Measurements from ENCODE around the gene ZNF396.
A peak's percentile ranks its signal among the peaks of the same experiment; 100 is the strongest.

Gene ZNF396

DNA sequence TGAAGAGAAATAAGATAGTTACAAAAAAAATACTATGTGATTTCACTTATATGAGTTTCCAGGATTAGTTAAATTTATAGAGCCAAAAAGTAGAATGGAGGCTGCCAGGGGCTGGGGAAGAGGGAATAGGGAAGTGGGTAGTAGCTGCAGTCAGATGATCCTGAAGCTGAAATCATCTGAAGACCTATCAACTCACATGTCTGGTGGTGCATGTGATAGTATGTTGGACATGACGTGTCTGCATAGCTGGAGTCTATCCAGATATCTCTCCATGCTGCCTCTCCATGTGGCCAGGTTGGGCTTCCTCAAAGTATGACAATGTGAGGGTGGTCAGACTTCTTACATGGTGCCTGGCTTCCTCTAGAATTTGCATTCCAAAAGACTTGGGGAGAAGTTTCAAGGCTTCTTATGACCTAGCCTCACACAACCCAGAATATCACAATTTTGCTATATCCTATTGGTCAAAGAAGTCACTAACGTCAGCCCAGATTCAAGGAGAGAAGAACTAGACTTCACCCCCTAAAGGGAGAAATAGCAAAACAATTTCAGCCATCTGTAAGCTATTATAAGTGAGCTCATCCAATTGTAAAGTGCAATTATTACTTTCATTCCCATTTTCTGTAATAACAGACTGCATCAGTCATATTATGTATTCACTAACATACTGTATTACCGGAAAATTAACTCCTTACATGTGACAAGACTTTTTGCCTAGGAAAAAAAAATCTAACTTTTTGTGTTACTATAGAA is 14.0 kb upstream of the ZNF396 start:
- H3K4ac ChIP-seq (ENCODE audit: low read depth, low read length) = no peak overlapping the region
- no peak overlapping the region for H3K23ac ChIP-seq (ENCODE audit: low read length)
- H3K4me3 ChIP-seq (ENCODE audit: low read length) = no peak overlapping the region
- H3K4me2 ChIP-seq (ENCODE audit: low read length) = no peak overlapping the region
- H4K5ac ChIP-seq (ENCODE audit: low read length) = no peak overlapping the region
- H2BK5ac ChIP-seq (ENCODE audit: low read length) = no peak overlapping the region
- H2BK15ac ChIP-seq (replicated peaks; ENCODE audit: low read depth) = no peak overlapping the region
- H3K36me3 ChIP-seq (ENCODE audit: control insufficient read depth, insufficient read depth, low read length) = no peaks in the 10 kb centered on the region
- H3K4me1 ChIP-seq (ENCODE audit: control insufficient read depth, low read depth, low read length) = no peaks in the 10 kb centered on the region
- DNase-seq = no peak
- no peak overlapping the region for H3K56ac ChIP-seq (ENCODE audit: low read length)
- H4K8ac ChIP-seq (ENCODE audit: low read depth, low read length) = no peak overlapping the region
- no peak overlapping the region for H3K18ac ChIP-seq (ENCODE audit: low read length)
- H3K9ac ChIP-seq (ENCODE audit: low read length) = no peak overlapping the region
- no peak overlapping the region for H2AK5ac ChIP-seq (ENCODE audit: low read length)
- H3K27ac ChIP-seq (ENCODE audit: low read depth, low read length) = no peak overlapping the region
- no peaks in the 10 kb centered on the region for H3K79me2 ChIP-seq (ENCODE audit: control insufficient read depth, insufficient read depth, low read length)
- H3K27me3 ChIP-seq (ENCODE audit: insufficient read depth, low read length, poor library complexity) = no peaks in the 10 kb centered on the region
- no CpG with 5 or more reads among the region's 3 CpGs for WGBS (ENCODE audit: extremely low coverage, insufficient coverage, low lambda C conversion rate)
- H3K79me1 ChIP-seq (ENCODE audit: low read length) = no peaks in the 10 kb centered on the region
- H2BK120ac ChIP-seq (ENCODE audit: low read depth, low read length) = no peak overlapping the region

DNA sequence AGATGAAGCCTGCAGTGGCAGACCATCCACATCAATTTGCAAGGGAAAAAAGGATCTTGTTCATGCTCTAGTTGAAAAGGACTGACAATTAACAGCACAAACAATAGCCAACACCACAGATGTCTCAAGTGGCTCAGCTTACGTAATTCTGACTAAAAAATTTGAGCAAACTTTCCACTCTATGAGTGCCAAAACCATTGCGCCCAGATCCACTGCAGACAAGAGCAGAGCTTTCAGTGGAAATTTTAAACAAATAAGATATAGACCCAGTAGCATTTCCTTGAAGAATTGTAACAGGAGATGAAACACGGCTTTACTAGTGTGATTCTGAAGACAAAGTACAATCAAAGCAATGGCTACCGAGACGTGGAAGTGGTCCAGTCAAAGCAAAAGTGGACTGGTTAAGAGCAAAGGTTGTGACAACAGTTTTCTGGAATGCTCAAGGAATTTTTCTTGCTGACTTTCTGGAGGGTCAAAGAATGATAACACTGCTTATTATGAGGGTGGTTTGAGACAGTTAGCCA is 12.0 kb upstream of the ZNF396 start:
- Histone ChIP-seq H3K9ac (ENCODE audit: low read length) (no peak overlapping the region), H2BK120ac (ENCODE audit: low read depth, low read length) (no peak overlapping the region), H3K4me2 (ENCODE audit: low read length) (no peak overlapping the region), H3K23ac (ENCODE audit: low read length) (no peak overlapping the region), H3K27me3 (ENCODE audit: insufficient read depth, low read length, poor library complexity) (no peaks in the 10 kb centered on the region), H3K4me3 (ENCODE audit: low read length) (no peak overlapping the region), H2BK15ac (replicated peaks; ENCODE audit: low read depth) (no peak overlapping the region), H3K36me3 (ENCODE audit: control insufficient read depth, insufficient read depth, low read length) (no peaks in the 10 kb centered on the region), H4K8ac (ENCODE audit: low read depth, low read length) (peak overlapping the region; percentile 56), H3K4ac (ENCODE audit: low read depth, low read length) (no peak overlapping the region), H2AK5ac (ENCODE audit: low read length) (no peak overlapping the region), H3K27ac (ENCODE audit: low read depth, low read length) (no peak overlapping the region), H3K56ac (ENCODE audit: low read length) (no peak overlapping the region), H3K4me1 (ENCODE audit: control insufficient read depth, low read depth, low read length) (no peaks in the 10 kb centered on the region), H2BK5ac (ENCODE audit: low read length) (no peak overlapping the region), H3K79me1 (ENCODE audit: low read length) (no peaks in the 10 kb centered on the region), H3K18ac (ENCODE audit: low read length) (no peak overlapping the region), H3K79me2 (ENCODE audit: control insufficient read depth, insufficient read depth, low read length) (no peaks in the 10 kb centered on the region), H4K5ac (ENCODE audit: low read length) (no peak overlapping the region)
- no peak for DNase-seq
- no CpG with 5 or more reads among the region's 5 CpGs for WGBS (ENCODE audit: extremely low coverage, insufficient coverage, low lambda C conversion rate)

DNA sequence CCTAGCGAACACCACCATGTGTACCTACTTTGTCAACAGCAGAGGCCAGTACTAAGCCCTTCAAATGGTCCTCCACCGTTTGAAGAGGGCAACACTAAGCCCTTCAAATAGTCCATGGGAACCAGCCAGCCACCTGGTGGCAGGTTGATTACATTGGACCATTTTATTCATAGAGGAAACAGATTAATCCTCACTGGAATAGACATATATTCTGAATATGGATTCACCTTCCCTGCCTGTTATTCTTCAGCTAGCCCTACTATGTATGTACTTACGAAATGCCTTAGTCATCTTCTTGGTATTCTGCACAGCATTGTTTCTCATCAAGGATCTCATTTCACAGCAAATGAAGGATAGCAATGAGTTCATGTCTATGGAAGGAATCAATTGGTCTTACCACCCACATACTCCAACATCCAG is 10.0 kb upstream of the ZNF396 start:
- H2AK5ac ChIP-seq (ENCODE audit: low read length) = no peak overlapping the region
- no peaks in the 10 kb centered on the region for H3K79me2 ChIP-seq (ENCODE audit: control insufficient read depth, insufficient read depth, low read length)
- H2BK15ac ChIP-seq (replicated peaks; ENCODE audit: low read depth) = no peak overlapping the region
- no peaks in the 10 kb centered on the region for H3K4me1 ChIP-seq (ENCODE audit: control insufficient read depth, low read depth, low read length)
- no peak overlapping the region for H3K4me2 ChIP-seq (ENCODE audit: low read length)
- H3K18ac ChIP-seq (ENCODE audit: low read length) = no peak overlapping the region
- no peak overlapping the region for H3K9ac ChIP-seq (ENCODE audit: low read length)
- H2BK120ac ChIP-seq (ENCODE audit: low read depth, low read length) = no peak overlapping the region
- no peaks in the 10 kb centered on the region for H3K36me3 ChIP-seq (ENCODE audit: control insufficient read depth, insufficient read depth, low read length)
- WGBS (ENCODE audit: extremely low coverage, insufficient coverage, low lambda C conversion rate) = no CpG with 5 or more reads among the region's 3 CpGs
- H2BK5ac ChIP-seq (ENCODE audit: low read length) = no peak overlapping the region
- H3K4ac ChIP-seq (ENCODE audit: low read depth, low read length) = no peak overlapping the region
- no peak overlapping the region for H4K5ac ChIP-seq (ENCODE audit: low read length)
- no peak overlapping the region for H3K4me3 ChIP-seq (ENCODE audit: low read length)
- H3K56ac ChIP-seq (ENCODE audit: low read length) = no peak overlapping the region
- DNase-seq = peak; percentile 69
- no peak overlapping the region for H3K27ac ChIP-seq (ENCODE audit: low read depth, low read length)
- H3K79me1 ChIP-seq (ENCODE audit: low read length) = no peaks in the 10 kb centered on the region
- H4K8ac ChIP-seq (ENCODE audit: low read depth, low read length) = no peak overlapping the region
- no peak overlapping the region for H3K23ac ChIP-seq (ENCODE audit: low read length)
- H3K27me3 ChIP-seq (ENCODE audit: insufficient read depth, low read length, poor library complexity) = no peaks in the 10 kb centered on the region

GRCh38 chr18:35386600-35387100 is 9.5 kb upstream of the ZNF396 start:
- Histone ChIP-seq H3K4me1 (ENCODE audit: control insufficient read depth, low read depth, low read length) (no peaks in the 10 kb centered on the region), H3K4me2 (ENCODE audit: low read length) (no peak overlapping the region), H3K27ac (ENCODE audit: low read depth, low read length) (no peak overlapping the region), H3K79me2 (ENCODE audit: control insufficient read depth, insufficient read depth, low read length) (no peaks in the 10 kb centered on the region), H3K9ac (ENCODE audit: low read length) (no peak overlapping the region), H3K4me3 (ENCODE audit: low read length) (no peak overlapping the region), H3K79me1 (ENCODE audit: low read length) (no peaks in the 10 kb centered on the region), H3K23ac (ENCODE audit: low read length) (no peak overlapping the region), H2BK5ac (ENCODE audit: low read length) (no peak overlapping the region), H2BK15ac (replicated peaks; ENCODE audit: low read depth) (no peak overlapping the region), H3K36me3 (ENCODE audit: control insufficient read depth, insufficient read depth, low read length) (no peaks in the 10 kb centered on the region), H4K8ac (ENCODE audit: low read depth, low read length) (no peak overlapping the region), H3K4ac (ENCODE audit: low read depth, low read length) (no peak overlapping the region), H3K27me3 (ENCODE audit: insufficient read depth, low read length, poor library complexity) (no peaks in the 10 kb centered on the region), H3K18ac (ENCODE audit: low read length) (no peak overlapping the region), H3K56ac (ENCODE audit: low read length) (no peak overlapping the region), H2BK120ac (ENCODE audit: low read depth, low read length) (no peak overlapping the region), H4K5ac (ENCODE audit: low read length) (no peak overlapping the region), H2AK5ac (ENCODE audit: low read length) (no peak overlapping the region)
- no CpG with 5 or more reads among the region's 7 CpGs for WGBS (ENCODE audit: extremely low coverage, insufficient coverage, low lambda C conversion rate)
- DNase-seq = peak; percentile 93

- H4K5ac ChIP-seq (ENCODE audit: low read length) = no peak overlapping the region
- DNase-seq = no peak
- H3K18ac ChIP-seq (ENCODE audit: low read length) = no peak overlapping the region
Observed at GRCh38 chr18:35383136-35383535, 6.0 kb upstream of the ZNF396 start.

More at GRCh38 chr18:35383136-35383535, 6.0 kb upstream of the ZNF396 start:
- no peak overlapping the region for H3K56ac ChIP-seq (ENCODE audit: low read length)
- H3K79me1 ChIP-seq (ENCODE audit: low read length) = no peaks in the 10 kb centered on the region
- H3K4ac ChIP-seq (ENCODE audit: low read depth, low read length) = no peak overlapping the region
- no CpG with 5 or more reads among the region's 2 CpGs for WGBS (ENCODE audit: extremely low coverage, insufficient coverage, low lambda C conversion rate)
- no peak overlapping the region for H2BK5ac ChIP-seq (ENCODE audit: low read length)
- no peak overlapping the region for H3K27ac ChIP-seq (ENCODE audit: low read depth, low read length)
- no peaks in the 10 kb centered on the region for H3K79me2 ChIP-seq (ENCODE audit: control insufficient read depth, insufficient read depth, low read length)
- H3K4me2 ChIP-seq (ENCODE audit: low read length) = no peak overlapping the region
- H3K4me1 ChIP-seq (ENCODE audit: control insufficient read depth, low read depth, low read length) = no peaks in the 10 kb centered on the region
- H3K36me3 ChIP-seq (ENCODE audit: control insufficient read depth, insufficient read depth, low read length) = no peaks in the 10 kb centered on the region
- no peak overlapping the region for H2BK120ac ChIP-seq (ENCODE audit: low read depth, low read length)
- no peak overlapping the region for H2BK15ac ChIP-seq (replicated peaks; ENCODE audit: low read depth)
- no peak overlapping the region for H3K4me3 ChIP-seq (ENCODE audit: low read length)
- no peak overlapping the region for H2AK5ac ChIP-seq (ENCODE audit: low read length)
- H3K23ac ChIP-seq (ENCODE audit: low read length) = no peak overlapping the region
- H3K9ac ChIP-seq (ENCODE audit: low read length) = no peak overlapping the region
- H4K8ac ChIP-seq (ENCODE audit: low read depth, low read length) = no peak overlapping the region
- no peaks in the 10 kb centered on the region for H3K27me3 ChIP-seq (ENCODE audit: insufficient read depth, low read length, poor library complexity)

Data from mesendoderm (in vitro differentiated cells).